ENCODE results near the gene SERP2. TPM values are rescaled to one million over a fixed set of nuclear protein-coding genes. Genes with fewer than 3 reads are reported as not detected.

The SERP2 gene
- total RNA-seq, 4 donors from 2014 or later = 3.6 to 5.7 (median 4.7) TPM; not detected in 1

DNA sequence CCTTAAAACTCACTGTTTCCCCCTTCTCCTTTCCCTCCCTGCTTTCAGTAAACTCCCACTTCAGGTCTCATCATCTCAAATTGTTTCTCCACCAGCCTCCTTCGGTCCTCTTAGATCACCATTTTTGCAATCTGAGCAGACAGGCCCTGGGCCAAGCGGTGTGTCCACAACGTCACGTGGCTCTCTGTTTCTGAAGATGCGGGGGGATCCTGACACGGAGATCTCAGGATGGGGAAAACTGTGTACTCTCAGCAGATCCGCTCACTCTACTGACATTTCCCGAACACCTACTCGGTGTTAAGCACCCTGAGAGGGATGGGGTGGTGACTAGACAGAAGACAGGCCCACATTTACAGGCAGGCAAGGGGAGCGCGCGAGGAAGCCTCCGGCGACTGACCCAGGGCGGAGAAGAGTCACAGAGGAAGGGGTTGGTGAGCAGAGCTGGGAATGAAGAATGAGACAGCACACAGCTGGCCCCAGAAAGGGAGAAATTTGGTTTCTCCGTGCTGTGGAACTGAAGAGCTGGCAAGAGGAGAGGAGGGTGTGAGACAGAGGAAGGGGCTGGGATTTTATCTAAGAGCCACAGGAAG is 38.8 kb downstream of the SERP2 start:
- H3K27me3 ChIP-seq = no peaks in the 10 kb centered on the region
- no peak overlapping the region for H3K4me3 ChIP-seq (replicated peaks in 1 of 3)
- H3K36me3 ChIP-seq = no peaks in the 10 kb centered on the region
- H3K9me3 ChIP-seq = no peaks in the 10 kb centered on the region
- no peak for DNase-seq
- H3K27ac ChIP-seq = no peak overlapping the region
- intact Hi-C loops (cut with DNase I) = no loop called here
- TF ChIP-seq POLR2A (IDR thresholded peaks at IDR 0.05) = no peak
- TF ChIP-seq, protein P1, sequence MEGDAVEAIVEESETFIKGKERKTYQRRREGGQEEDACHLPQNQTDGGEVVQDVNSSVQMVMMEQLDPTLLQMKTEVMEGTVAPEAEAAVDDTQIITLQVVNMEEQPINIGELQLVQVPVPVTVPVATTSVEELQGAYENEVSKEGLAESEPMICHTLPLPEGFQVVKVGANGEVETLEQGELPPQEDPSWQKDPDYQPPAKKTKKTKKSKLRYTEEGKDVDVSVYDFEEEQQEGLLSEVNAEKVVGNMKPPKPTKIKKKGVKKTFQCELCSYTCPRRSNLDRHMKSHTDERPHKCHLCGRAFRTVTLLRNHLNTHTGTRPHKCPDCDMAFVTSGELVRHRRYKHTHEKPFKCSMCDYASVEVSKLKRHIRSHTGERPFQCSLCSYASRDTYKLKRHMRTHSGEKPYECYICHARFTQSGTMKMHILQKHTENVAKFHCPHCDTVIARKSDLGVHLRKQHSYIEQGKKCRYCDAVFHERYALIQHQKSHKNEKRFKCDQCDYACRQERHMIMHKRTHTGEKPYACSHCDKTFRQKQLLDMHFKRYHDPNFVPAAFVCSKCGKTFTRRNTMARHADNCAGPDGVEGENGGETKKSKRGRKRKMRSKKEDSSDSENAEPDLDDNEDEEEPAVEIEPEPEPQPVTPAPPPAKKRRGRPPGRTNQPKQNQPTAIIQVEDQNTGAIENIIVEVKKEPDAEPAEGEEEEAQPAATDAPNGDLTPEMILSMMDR (IDR thresholded peaks at IDR 0.05) = no peak
- 90 to 91% methylated on average over 16 of the region's 16 CpGs for WGBS, 2 donors
- H3K4me1 ChIP-seq = no peaks in the 10 kb centered on the region

DNA sequence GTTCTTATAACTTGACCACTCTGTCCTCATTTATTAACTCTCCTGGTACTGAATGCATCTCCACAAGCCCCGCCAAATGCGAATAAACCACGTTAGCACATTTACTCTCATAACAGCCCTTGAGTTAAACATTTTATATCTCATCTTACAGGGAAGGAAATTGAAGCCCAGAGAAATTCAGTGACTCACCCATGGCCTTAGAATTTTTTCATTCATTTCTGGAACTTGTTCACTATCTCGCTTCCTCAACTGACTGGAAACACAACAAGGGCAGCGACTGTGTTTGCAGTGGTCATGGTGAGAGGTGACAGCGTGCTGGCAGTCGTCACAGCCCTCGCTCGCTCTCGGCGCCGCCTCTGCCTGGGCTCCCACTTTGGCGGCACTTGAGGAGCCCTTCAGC is 39.5 kb downstream of the SERP2 start:
- intact Hi-C loops (cut with DNase I) = no loop called here
- Histone ChIP-seq H3K36me3 (no peaks in the 10 kb centered on the region), H3K4me1 (peaks cover 0 to 5% of the 10 kb centered on the region in 2 donors), H3K4me3 (replicated peaks in 1 of 3) (no peak overlapping the region), H3K27ac (no peak overlapping the region), H3K27me3 (no peaks in the 10 kb centered on the region), H3K9me3 (no peaks in the 10 kb centered on the region)
- 92 to 96% methylated on average over 13 of the region's 13 CpGs for WGBS, 2 donors
- no peak for DNase-seq
- TF ChIP-seq POLR2A (IDR thresholded peaks at IDR 0.05) = no peak
- TF ChIP-seq, protein P1 (IDR thresholded peaks at IDR 0.05) = no peak

DNA sequence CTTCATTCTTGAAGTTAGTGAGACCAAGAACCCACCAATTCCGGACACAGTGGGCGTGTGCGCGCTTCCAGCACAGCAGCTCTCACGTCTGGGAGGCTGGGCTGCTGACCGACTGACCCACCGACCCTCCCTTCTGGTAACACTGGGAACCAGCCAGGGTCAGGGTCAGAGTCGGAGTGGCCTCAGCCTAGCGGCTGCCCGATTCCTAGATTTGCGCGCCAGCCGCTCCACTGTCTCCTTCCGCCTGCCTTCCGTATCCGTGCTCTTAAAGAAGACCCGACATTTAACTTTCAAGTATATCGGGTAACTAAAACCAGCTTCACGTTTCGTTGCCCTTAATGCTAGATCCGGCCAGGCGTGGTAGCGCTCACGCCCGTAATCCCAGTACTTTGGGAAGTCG is 41.1 kb downstream of the SERP2 start:
- no peak for TF ChIP-seq POLR2A (IDR thresholded peaks at IDR 0.05)
- TF ChIP-seq, protein P1 (IDR thresholded peaks at IDR 0.05) = no peak
- H3K27me3 ChIP-seq = no peaks in the 10 kb centered on the region
- 93 to 96% methylated on average over 20 to 26 of the region's 26 CpGs for WGBS, 2 donors
- no peak overlapping the region for H3K27ac ChIP-seq
- H3K4me1 ChIP-seq = peaks cover 0 to 7% of the 10 kb centered on the region in 2 donors
- intact Hi-C loops (cut with DNase I) = no loop called here
- no peak overlapping the region for H3K4me3 ChIP-seq (replicated peaks in 1 of 3)
- no peak for DNase-seq
- H3K36me3 ChIP-seq = no peaks in the 10 kb centered on the region
- no peaks in the 10 kb centered on the region for H3K9me3 ChIP-seq

DNA sequence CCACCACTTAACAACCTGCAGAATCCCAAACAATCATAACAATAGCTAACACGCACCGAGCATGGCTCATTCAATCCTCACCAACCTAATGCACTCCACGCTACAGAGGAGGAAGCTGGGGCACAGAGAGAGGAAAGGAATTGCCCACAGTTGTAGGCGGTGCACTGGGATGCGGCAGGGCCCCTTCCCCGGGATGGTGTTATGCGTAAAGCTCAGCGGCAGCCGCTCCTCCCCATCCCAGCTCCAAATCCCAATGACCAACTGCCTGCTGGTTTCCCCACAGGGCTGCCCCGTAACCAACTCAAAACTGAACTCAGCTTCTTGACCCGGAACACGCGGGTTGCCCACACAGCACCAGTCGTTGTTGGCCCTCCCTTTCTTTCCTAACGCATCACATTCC is 42.2 kb downstream of the SERP2 start:
- TF ChIP-seq, protein P1 (IDR thresholded peaks at IDR 0.05) = no peak
- no peak for TF ChIP-seq POLR2A (IDR thresholded peaks at IDR 0.05)
- no peak for DNase-seq
- no peaks in the 10 kb centered on the region for H3K36me3 ChIP-seq
- H3K4me3 ChIP-seq (replicated peaks in 1 of 3) = no peak overlapping the region
- no peaks in the 10 kb centered on the region for H3K27me3 ChIP-seq
- peaks cover 0 to 7% of the 10 kb centered on the region in 2 donors for H3K4me1 ChIP-seq
- intact Hi-C loops (cut with DNase I) = no loop called here
- H3K9me3 ChIP-seq = no peaks in the 10 kb centered on the region
- no peak overlapping the region for H3K27ac ChIP-seq
- WGBS, 2 donors = 77 to 81% methylated on average over 15 of the region's 15 CpGs

DNA sequence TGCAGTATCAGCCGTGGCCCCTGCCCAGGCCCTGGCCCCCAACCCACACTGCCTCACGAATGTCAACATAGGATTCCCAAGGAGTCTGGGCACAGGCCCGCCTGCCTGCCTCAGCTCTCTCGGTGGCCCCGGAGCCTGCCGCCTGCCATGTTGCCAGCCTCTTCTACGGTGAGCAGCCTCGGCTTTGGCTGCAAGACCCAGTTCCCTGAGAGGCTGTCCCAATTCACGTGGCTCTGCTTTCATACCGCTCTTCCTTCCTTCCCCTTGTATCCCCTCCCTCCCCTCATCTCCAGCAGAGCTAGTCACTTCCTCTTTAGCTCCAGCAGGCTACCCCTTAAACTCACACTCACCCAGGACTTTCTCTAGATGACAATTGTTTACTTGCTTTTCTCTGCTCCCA is 42.7 kb downstream of the SERP2 start:
- TF ChIP-seq, protein P1 (IDR thresholded peaks at IDR 0.05) = no peak
- no peak for TF ChIP-seq POLR2A (IDR thresholded peaks at IDR 0.05)
- H3K27ac ChIP-seq = no peak overlapping the region
- H3K4me1 ChIP-seq = peaks cover 0 to 7% of the 10 kb centered on the region in 2 donors
- H3K9me3 ChIP-seq = no peaks in the 10 kb centered on the region
- no peak overlapping the region for H3K4me3 ChIP-seq (replicated peaks in 1 of 3)
- no peaks in the 10 kb centered on the region for H3K36me3 ChIP-seq
- WGBS, 2 donors = 81 to 86% methylated on average over 10 of the region's 10 CpGs
- no peaks in the 10 kb centered on the region for H3K27me3 ChIP-seq
- DNase-seq = no peak
- intact Hi-C loops (cut with DNase I) = no loop called here

Measured in thyroid gland (tissue), 4 donors.